GM19463 (cell line): ENCODE results near the gene ADAMTS18.

Source experiments
- ATAC-seq: cut with Tn5 transposase; IDR thresholded peaks from one replicate; pipeline ENCODE4 v1.9.1; 2021; ENCODE audit warnings: mild to moderate bottlenecking, moderate library complexity; ENCODE audit not compliant: unreplicated experiment

ADAMTS18 gene

GRCh38 chr16:77435272-77435820 lies 512 bp upstream of the ADAMTS18 start:
- no peak for ATAC-seq

DNA sequence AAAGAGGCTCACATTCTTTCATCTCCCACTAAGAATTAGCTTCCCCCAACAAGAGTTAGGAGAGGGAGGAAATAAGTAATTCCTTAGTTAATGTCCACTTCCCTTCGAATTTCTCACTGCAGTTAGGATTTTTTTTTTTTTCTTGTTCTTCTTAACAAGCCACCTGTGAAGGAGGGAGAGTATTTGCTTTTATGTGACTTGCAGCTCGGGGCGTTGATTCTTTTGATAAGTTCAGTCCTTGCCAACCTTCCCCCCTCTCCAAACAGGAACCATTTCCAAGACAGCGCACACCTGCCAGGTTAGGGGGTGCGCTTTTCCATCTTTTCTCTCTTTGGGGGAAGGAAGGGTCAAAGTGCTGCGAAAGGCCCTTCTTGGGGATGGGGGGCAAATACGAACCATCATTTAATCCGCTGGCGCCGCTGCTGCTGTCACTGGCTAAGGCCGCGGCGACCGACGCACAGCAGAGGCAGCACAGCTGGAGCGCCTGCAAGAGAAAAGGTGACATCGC lies 758 bp downstream of the ADAMTS18 start:
- no peak for ATAC-seq

- no peak for ATAC-seq
Measured at GRCh38 chr16:77433146-77433545, 1.7 kb downstream of the ADAMTS18 start.

- no peak for ATAC-seq
Measured at GRCh38 chr16:77432264-77432663, 2.6 kb downstream of the ADAMTS18 start.

DNA sequence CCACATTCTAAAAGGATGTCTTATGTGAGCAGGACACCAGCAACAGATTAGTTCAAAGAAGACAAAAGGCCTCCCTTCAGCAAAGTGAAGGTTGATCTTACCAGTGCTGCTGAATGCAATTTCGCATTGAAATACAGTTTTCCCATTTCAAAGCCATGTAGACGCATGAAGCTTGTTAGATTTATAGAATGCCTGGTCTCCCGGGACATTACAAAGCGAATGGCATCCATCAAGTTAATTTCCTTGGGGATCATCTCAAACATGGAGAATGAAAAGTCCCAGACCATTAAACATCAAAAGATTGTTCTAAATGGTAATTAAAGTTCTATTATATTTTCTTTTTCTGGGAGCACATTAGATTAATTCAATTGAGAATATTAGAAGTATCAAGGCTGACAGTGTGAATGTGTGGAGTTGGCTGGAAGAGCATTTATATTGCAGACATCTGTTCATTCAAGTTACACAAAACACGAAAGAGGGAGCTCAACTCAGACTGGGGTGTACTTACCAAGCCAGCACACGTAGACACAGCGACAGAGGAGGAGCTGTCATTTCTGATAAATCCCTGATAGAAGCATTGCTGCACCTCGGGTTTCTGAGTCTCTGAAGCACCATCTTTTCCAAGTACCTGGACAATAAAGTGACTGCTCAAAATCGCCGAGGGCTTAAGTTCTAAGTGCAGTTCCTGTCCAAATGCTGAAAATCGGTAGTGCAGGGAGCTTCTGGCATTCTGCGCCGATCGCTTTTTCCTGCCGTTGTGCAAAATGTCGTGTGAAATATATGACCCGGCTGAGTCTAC lies 3.8 kb downstream of the ADAMTS18 start:
- ATAC-seq = no peak

- ATAC-seq = no peak
Measured at GRCh38 chr16:77430360-77430759, 4.5 kb downstream of the ADAMTS18 start.

- no peak for ATAC-seq
Measured at GRCh38 chr16:77424871-77425604, 9.8 kb downstream of the ADAMTS18 start.

GRCh38 chr16:77422196-77422784 lies 12.5 kb downstream of the ADAMTS18 start:
- no peak for ATAC-seq

DNA sequence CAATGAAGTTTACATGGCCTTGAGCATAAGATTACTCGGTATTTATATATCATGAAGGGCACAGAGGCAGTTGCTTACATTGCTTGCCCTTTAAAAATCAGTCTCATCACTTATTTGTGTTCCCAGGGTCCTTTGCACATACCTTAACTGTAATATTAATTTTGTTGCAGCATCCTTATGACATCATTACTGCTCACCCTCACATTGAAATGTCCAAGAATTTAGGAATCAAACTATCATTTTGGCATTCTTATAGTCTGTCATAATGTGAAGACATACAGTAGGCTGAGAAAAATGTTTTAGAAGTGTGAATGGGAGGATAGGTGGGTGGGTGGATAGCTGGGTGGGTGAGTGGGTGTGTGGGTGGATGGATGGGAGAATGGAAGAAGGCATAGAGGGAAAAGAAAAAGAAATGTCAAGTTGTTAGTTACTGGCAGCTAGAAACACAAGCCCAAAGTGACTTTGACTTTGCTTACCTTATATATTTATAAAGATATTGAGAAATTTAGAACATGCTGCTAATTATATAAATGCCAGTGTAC lies 17.8 kb downstream of the ADAMTS18 start:
- no peak for ATAC-seq

- ATAC-seq = no peak
Measured at GRCh38 chr16:77414752-77415231, 20.0 kb downstream of the ADAMTS18 start.

DNA sequence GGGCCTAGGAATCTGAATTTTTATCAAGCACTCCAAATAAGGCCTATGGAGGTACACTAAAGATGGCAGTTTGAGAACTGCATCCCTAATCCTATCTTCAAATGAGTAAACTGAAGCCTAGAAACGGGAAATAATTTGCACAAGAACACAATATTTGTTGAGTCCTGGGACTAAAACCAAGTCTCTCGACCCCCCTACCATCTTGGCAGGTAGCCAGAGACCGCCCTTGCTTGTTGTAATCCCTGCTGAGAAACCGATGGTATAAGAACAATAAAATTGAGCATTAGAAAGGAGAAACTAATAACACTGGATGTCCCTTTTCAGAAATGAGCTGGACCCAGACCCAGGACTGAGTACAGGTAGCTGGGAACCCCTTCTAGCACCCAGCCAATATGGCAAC lies 24.4 kb downstream of the ADAMTS18 start:
- no peak for ATAC-seq

DNA sequence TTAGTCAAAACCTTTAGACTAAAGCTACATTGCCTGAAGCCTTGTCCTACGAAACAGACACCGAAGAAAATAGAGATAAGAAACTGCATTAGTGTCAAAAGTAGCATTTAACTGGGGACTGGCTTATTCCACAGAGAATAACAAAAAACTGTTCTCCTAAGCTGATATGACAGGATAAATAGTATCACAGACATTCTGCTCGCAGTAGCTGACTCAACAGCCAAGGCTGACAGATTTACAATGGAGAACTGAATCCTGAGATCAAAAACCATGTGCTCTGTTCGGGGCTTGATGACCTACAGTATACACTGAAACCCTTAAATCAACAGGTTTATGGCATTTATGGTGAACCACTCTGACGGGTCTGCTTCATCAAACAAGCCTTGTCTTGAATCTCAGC lies 25.5 kb downstream of the ADAMTS18 start:
- ATAC-seq = no peak

GRCh38 chr16:77408607-77409006 lies 26.2 kb downstream of the ADAMTS18 start:
- no peak for ATAC-seq

DNA sequence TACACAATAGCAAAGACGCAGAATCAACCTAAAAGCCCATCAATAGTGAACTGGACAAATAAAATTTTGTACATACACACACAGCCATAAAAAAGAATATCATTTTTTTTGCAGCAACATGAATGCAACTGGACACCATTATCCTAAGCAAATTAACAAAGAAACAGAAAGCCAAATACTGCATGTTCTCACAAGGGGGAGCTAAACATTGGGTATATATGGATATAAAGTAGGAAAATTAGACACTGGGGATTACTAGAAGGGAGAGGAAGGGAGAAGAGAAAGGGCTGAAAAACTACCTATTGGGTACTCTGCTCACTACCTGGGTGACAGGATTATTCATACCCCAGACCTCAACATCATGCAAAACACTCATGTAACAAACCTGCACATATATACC lies 28.2 kb downstream of the ADAMTS18 start:
- ATAC-seq = no peak

GRCh38 chr16:77404775-77405174 lies 30.1 kb downstream of the ADAMTS18 start:
- ATAC-seq = no peak

GRCh38 chr16:77403732-77404131 lies 31.1 kb downstream of the ADAMTS18 start:
- ATAC-seq = no peak

GRCh38 chr16:77402672-77403071 lies 32.2 kb downstream of the ADAMTS18 start:
- ATAC-seq = no peak

GRCh38 chr16:77402118-77402517 lies 32.7 kb downstream of the ADAMTS18 start:
- no peak for ATAC-seq

DNA sequence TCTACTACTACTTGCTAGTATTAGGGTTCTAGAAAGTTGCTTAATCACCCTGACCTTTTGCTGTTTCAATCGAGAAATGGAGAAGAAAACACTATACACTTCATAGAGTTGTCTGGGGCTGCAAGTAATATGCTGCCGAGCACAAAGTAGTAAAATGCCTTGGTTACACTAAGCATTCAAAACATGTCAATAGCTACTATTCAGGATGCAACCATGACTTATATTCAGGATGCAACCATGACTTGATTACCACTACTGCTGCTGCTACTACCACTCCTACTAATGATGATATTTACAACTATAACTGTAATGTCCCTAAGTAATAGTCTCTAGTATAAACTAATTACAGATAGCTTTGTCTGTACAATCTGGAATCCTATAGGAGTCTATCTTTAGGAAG lies 35.3 kb downstream of the ADAMTS18 start:
- ATAC-seq = no peak

DNA sequence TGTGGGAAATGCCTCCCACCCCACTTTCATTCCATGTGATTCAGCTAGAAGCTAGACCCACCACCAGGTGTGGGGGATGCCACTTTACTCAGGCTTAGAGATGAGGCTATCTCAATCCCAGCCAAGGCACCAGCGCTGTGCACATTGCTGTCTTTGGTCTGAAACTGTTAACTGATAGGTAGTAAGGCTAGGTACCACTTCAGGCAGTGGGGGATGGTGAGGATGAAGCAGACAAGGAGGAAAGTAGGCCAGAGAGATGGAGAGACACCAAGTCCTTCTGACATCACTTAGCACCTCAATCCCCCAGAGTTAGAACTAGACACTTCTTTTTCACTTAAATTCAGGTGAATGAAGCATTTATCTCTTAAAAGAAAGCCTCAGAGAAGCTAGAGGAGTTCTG lies 35.8 kb downstream of the ADAMTS18 start:
- ATAC-seq = no peak

GRCh38 chr16:77398495-77398894 lies 36.3 kb downstream of the ADAMTS18 start:
- ATAC-seq = no peak
